Stimulated activated CD8-positive, alpha-beta memory T cell treated with anti-CD3 and anti-CD28 coated beads, Interleukin-7, amount 100 ng/mL, for 1 hour (primary cell): ENCODE results near the gene DPYD.

Experiments
- DNase-seq, 2 donors: peaks; one replicate each; pipeline ENCODE4 v3.0.0-alpha.2; 2020; ENCODE audit warnings: low read depth in 2 of 2

DPYD gene

GRCh38 chr1:97837161-97837560 lies 83.7 kb downstream of the DPYD start:
- DNase-seq: no peak

GRCh38 chr1:97834899-97835298 lies 85.9 kb downstream of the DPYD start:
- DNase-seq: no peak

- DNase-seq: no peak
Measured at GRCh38 chr1:97833881-97834280, 87.0 kb downstream of the DPYD start.

- no peak for DNase-seq
Measured at GRCh38 chr1:97832481-97832880, 88.4 kb downstream of the DPYD start.

GRCh38 chr1:97827887-97828286 lies 92.9 kb downstream of the DPYD start:
- no peak for DNase-seq

GRCh38 chr1:97826820-97827219 lies 94.0 kb downstream of the DPYD start:
- DNase-seq: no peak

GRCh38 chr1:97824624-97825023 lies 96.2 kb downstream of the DPYD start:
- DNase-seq: no peak

GRCh38 chr1:97824200-97824599 lies 96.6 kb downstream of the DPYD start:
- DNase-seq: no peak

GRCh38 chr1:97820470-97821188 lies 100.2 kb downstream of the DPYD start:
- DNase-seq: no peak

GRCh38 chr1:97816927-97817326 lies 103.9 kb downstream of the DPYD start:
- no peak for DNase-seq

GRCh38 chr1:97814804-97815203 lies 106.0 kb downstream of the DPYD start:
- no peak for DNase-seq

- no peak for DNase-seq
Measured at GRCh38 chr1:97814121-97814520, 106.7 kb downstream of the DPYD start.

GRCh38 chr1:97812076-97812475 lies 108.8 kb downstream of the DPYD start:
- no peak for DNase-seq

GRCh38 chr1:97806996-97807520 lies 113.8 kb downstream of the DPYD start:
- DNase-seq: no peak

GRCh38 chr1:97806326-97806725 lies 114.5 kb downstream of the DPYD start:
- no peak for DNase-seq

- DNase-seq: no peak
Measured at GRCh38 chr1:97805093-97805492, 115.7 kb downstream of the DPYD start.

GRCh38 chr1:97803026-97803425 lies 117.8 kb downstream of the DPYD start:
- no peak for DNase-seq

- DNase-seq: no peak
Measured at GRCh38 chr1:97802011-97802410, 118.8 kb downstream of the DPYD start.

GRCh38 chr1:97797403-97798183 lies 123.2 kb downstream of the DPYD start:
- DNase-seq: no peak

- no peak for DNase-seq
Measured at GRCh38 chr1:97796711-97797110, 124.1 kb downstream of the DPYD start.

GRCh38 chr1:97792655-97793054 lies 128.2 kb downstream of the DPYD start:
- DNase-seq: no peak

GRCh38 chr1:97791251-97791650 lies 129.6 kb downstream of the DPYD start:
- no peak for DNase-seq

- no peak for DNase-seq
Measured at GRCh38 chr1:97787231-97787630, 133.6 kb downstream of the DPYD start.
